Astrocyte (in vitro differentiated cells and primary cell): ENCODE measurements around the gene NXPH4.

ENCODE experiments used
- CTCF ChIP-seq: IDR thresholded peaks from 2 replicates; pipeline ENCODE4 v1.5.1; 2011; ENCODE audit warnings: low read depth, mild to moderate bottlenecking, inconsistent platforms, low read length, moderate library complexity; ENCODE audit not compliant: insufficient read depth
- EZH2 ChIP-seq: IDR thresholded peaks from 2 replicates; pipeline ENCODE4 v1.6.1; 2012; ENCODE audit warnings: mild to moderate bottlenecking, low read length, inconsistent platforms; ENCODE audit not compliant: insufficient read depth

- TF ChIP-seq CTCF (no peak), EZH2 (no peak)
Measured at GRCh38 chr12:57201631-57202030, 15.0 kb upstream of the NXPH4 start.
